Measurements from ENCODE around the gene DNAJA2.

DNA sequence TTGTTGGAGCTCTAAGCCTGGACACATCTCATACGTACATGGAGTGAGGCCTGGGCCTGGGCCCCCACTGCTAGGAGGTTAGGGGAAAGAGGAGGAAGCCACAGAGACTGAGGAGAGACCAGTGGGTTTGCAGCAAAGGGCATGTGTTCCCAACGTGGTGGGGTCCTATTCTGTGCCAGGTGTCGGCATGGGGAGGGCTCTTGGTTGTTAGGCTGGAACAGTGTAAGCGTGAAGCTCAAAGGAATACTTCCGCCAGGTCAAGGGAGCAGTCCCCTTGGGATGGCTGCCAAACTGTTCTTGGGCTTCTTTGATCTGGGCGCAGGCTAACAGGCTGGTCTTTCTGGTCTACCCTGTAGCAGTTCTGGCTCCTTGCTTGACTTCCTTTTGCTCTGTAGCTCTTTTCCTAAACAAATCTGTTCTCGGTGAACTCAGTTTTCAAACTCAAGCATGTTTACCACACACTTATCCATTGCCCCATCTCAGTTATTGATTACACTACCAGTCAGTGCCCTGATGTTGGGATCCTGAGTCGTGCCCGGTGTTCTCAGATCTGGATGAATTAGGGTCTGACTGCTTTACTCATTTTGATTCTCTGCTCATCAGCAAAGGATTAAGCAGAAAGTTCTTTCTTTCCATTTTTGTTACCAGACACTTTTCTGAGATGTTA lies 52.9 kb downstream of the DNAJA2 start:
- TF ChIP-seq, protein P1, sequence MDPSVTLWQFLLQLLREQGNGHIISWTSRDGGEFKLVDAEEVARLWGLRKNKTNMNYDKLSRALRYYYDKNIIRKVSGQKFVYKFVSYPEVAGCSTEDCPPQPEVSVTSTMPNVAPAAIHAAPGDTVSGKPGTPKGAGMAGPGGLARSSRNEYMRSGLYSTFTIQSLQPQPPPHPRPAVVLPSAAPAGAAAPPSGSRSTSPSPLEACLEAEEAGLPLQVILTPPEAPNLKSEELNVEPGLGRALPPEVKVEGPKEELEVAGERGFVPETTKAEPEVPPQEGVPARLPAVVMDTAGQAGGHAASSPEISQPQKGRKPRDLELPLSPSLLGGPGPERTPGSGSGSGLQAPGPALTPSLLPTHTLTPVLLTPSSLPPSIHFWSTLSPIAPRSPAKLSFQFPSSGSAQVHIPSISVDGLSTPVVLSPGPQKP (IDR thresholded peaks at IDR 0.05; ENCODE audit: borderline replicate concordance, low read depth, low read length): no peak
- TF ChIP-seq, protein P2, sequence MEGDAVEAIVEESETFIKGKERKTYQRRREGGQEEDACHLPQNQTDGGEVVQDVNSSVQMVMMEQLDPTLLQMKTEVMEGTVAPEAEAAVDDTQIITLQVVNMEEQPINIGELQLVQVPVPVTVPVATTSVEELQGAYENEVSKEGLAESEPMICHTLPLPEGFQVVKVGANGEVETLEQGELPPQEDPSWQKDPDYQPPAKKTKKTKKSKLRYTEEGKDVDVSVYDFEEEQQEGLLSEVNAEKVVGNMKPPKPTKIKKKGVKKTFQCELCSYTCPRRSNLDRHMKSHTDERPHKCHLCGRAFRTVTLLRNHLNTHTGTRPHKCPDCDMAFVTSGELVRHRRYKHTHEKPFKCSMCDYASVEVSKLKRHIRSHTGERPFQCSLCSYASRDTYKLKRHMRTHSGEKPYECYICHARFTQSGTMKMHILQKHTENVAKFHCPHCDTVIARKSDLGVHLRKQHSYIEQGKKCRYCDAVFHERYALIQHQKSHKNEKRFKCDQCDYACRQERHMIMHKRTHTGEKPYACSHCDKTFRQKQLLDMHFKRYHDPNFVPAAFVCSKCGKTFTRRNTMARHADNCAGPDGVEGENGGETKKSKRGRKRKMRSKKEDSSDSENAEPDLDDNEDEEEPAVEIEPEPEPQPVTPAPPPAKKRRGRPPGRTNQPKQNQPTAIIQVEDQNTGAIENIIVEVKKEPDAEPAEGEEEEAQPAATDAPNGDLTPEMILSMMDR (conservative IDR thresholded peaks at IDR 0.05; ENCODE audit: low read depth, low read length): no peak
- TF ChIP-seq RCOR1 (IDR thresholded peaks at IDR 0.05; ENCODE audit: insufficient replicate concordance, low read length): no peak
- TF ChIP-seq MAFK (IDR thresholded peaks at IDR 0.05; ENCODE audit: low read depth, low read length): no peak
- no peak for TF ChIP-seq BHLHE40 (IDR thresholded peaks at IDR 0.05; ENCODE audit: low read depth, low read length)
- no peak for TF ChIP-seq RAD21 (IDR thresholded peaks at IDR 0.05; ENCODE audit: low read length)
- no peak for TF ChIP-seq POLR2A (IDR thresholded peaks at IDR 0.05; ENCODE audit: low read depth, low read length)
- TF ChIP-seq MXI1 (IDR thresholded peaks at IDR 0.05; ENCODE audit: borderline replicate concordance, low read depth, low read length): no peak
- no peak for TF ChIP-seq FOS (IDR thresholded peaks at IDR 0.05; ENCODE audit: low read depth, low read length)
- TF ChIP-seq MAZ (IDR thresholded peaks at IDR 0.05; ENCODE audit: borderline replicate concordance, low read depth, low read length): no peak
- TF ChIP-seq SMC3 (IDR thresholded peaks at IDR 0.05; ENCODE audit: low read depth, low read length): no peak
